Astrocyte of the cerebellum (primary cell): Measurements from ENCODE around the gene RSF1.
A peak's percentile ranks its signal among the peaks of the same experiment; 100 is the strongest.

Experiments
- DNase-seq: peaks from one replicate; pipeline ENCODE4 v3.0.0-alpha.2; 2011; ENCODE audit warnings: low read depth
- H3K4me3 ChIP-seq: 2 replicates; pipeline ENCODE4 v1.5.1; 2011; ENCODE audit warnings: mild to moderate bottlenecking, low read depth, low read length, moderate library complexity
- in situ Hi-C: cut with HindIII; loops from 2 replicates; pipeline ENCODE4 v1.10.0; 2017; ENCODE audit warnings: low sequenced_read_pairs
- TF ChIP-seq, protein P1 (sequence below): IDR thresholded peaks from 2 replicates; pipeline ENCODE4 v1.5.1; 2012; ENCODE audit warnings: low read length, low read depth, moderate library complexity, mild to moderate bottlenecking; ENCODE audit errors: missing control alignments

Gene RSF1

DNA sequence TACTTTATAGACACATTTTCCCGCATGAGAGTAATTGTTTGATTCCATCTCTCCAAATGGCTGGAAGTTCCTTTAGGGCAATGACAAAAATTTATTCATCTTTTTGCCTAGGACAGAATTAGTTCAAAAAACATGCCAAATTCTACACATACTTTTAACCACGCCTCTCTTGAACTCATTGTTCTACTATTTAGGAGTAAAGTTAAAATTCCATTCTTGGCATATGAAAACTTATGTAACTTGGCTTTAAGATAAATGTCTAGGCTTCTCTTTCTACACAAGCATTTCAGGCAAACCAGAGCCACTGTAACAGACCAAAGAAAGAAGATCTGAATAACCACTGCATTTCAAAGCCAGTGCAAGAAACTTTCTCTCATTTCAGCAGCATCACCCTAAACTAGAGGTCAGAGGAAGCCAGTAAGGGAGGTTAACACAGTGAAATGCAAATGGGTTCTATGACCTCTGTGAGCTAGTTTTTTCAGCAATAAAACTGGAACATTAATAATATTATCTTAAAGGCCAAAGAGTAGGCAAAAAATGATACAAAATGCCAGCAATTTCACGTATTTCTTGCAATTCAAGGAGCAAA, 73.0 kb downstream of the RSF1 start:
- H3K4me3 ChIP-seq, result no peak overlapping the region
- TF ChIP-seq, protein P1, sequence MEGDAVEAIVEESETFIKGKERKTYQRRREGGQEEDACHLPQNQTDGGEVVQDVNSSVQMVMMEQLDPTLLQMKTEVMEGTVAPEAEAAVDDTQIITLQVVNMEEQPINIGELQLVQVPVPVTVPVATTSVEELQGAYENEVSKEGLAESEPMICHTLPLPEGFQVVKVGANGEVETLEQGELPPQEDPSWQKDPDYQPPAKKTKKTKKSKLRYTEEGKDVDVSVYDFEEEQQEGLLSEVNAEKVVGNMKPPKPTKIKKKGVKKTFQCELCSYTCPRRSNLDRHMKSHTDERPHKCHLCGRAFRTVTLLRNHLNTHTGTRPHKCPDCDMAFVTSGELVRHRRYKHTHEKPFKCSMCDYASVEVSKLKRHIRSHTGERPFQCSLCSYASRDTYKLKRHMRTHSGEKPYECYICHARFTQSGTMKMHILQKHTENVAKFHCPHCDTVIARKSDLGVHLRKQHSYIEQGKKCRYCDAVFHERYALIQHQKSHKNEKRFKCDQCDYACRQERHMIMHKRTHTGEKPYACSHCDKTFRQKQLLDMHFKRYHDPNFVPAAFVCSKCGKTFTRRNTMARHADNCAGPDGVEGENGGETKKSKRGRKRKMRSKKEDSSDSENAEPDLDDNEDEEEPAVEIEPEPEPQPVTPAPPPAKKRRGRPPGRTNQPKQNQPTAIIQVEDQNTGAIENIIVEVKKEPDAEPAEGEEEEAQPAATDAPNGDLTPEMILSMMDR, result no peak
- DNase-seq, result peak; percentile 45
- in situ Hi-C loops, result no loop called here

DNA sequence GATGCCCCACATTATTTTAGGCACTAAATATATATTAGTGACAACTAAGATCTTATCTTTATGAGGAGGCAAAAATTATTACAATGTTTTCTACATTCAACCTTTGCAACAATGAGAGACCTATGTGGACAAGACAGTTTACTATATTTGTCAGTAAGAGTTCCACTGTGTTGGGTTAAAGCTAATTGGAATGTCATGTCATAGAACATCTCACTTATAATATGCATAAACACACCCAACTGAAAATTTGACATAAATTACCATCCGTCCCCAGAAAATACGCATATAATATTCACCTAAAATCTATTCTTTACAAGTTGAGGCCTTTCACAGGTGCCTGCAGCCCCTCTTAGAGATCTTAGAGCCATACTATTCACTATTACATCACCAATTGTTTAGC, 84.0 kb downstream of the RSF1 start:
- H3K4me3 ChIP-seq, result no peak overlapping the region
- DNase-seq, result no peak
- in situ Hi-C loops, result no loop called here
- TF ChIP-seq, protein P1, result no peak

DNA sequence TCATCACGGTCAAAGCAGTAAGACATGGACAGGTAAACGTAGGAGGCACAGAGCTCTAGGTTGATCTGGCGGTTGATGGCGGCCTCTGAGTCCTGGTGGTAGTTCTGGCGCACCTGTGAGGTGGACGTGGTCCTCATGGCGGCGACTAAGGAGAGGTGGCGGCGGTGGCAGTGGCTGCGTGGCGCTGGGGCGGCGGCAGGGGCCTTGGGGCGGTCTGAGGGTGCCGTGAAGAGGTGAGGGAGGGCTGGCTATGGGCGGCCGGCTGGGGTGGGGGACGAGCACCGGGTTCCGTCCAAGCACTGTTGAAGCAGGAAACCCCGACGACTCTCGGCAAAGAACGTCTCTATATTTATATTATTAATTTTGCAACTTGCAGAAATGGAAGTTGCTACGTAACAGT, 85.6 kb downstream of the RSF1 start:
- TF ChIP-seq, protein P1, result no peak
- no peak overlapping the region for H3K4me3 ChIP-seq
- in situ Hi-C loops, result no loop called here
- DNase-seq, result no peak

DNA sequence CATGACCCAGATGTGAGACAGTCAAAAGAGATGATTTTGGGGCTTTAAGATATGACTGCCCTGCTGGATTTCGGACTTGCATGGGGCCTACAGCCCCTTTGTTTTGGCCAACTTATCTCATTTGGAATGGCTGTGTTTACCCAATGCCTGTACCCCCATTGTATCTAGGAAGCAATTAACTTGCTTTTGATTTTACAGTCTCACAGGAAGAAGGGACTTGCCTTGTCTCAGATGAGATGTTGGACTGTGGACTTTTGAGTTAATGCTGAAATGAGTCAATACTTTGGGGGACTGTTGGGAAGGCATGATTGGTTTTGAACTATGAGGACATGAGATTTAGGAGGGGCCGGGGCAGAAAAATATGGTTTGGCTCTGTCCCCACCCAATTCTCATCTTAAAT, 88.4 kb downstream of the RSF1 start:
- TF ChIP-seq, protein P1, result no peak
- in situ Hi-C loops, result no loop called here
- no peak overlapping the region for H3K4me3 ChIP-seq
- DNase-seq, result no peak

DNA sequence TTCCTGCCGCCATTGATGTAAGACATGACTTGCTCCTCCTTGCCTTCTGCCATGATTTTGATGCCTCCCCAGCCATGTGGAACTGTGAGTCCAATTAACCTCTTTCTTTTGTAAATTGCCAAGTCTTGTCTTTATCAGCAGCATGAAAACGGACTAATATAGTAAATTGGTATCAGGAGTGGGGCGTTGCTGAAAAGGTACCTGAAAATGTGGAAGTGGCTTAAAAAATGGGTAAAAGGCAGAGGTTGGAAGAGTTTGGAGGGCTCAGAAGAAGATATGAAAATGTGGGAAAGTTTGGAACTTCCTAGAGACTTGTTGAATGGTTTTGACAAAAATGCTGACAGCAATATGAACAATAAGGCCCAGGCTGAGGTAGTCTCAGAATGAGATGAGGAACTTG, 89.7 kb downstream of the RSF1 start:
- in situ Hi-C loops, result no loop called here
- no peak overlapping the region for H3K4me3 ChIP-seq
- TF ChIP-seq, protein P1, result no peak
- DNase-seq, result no peak

DNA sequence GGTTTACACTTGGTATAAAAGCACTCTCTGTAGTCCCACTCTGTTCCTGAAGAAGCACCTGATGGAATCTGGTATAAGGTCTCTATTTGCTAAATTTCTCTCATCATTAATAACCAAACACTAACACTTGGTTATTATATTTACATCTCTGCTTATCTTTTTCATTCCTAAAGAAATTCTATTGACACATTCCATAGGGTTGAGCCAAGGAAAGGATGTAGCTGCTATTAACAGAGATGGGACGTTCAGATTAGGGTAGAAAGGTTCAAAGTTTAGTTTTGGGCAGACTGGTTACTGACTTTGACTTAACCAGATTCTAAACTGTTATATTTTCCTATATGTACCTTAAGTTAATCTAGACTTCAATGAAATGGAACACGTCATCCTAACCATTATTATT, 91.5 kb downstream of the RSF1 start:
- TF ChIP-seq, protein P1, result no peak
- in situ Hi-C loops, result no loop called here
- no peak overlapping the region for H3K4me3 ChIP-seq
- no peak for DNase-seq
